ENCODE measurements around the gene TRPM2. TPM values are rescaled to one million over a fixed set of nuclear protein-coding genes. Genes with fewer than 3 reads are reported as not detected.

TRPM2 gene
- total RNA-seq (2022; extraction: Qiagen RNA extraction; ENCODE audit: low read depth): 7.5 to 10.9 TPM (median 8.1 TPM) in 5 replicates

GRCh38 chr21:44353191-44353970 is at the start of gene TRPM2:
TSS of gene TRPM2 (plus strand) at chr21:44353621. CDS start at chr21:44353701, 80 bp downstream.

GRCh38 chr21:44338971-44339910 is 14.2 kb upstream of the TRPM2 start, which contains the start of gene CFAP410:
TSS of gene CFAP410 (minus strand) at chr21:44339390. CDS start at chr21:44339194, 196 bp downstream.

GRCh38 chr21:44454747-44455523 is 101.5 kb downstream of the TRPM2 start, which contains the start of gene LRRC3:
TSS of gene LRRC3 (plus strand) at chr21:44455510. CDS start at chr21:44456645, 1,135 bp downstream.

Other genes with a start within 250 kb of the TRPM2 start
- 1.4 to 4.4 TPM (median 2.2 TPM) in 5 replicates for gene PWP2, start 246.2 kb upstream of the TRPM2 start, total RNA-seq (2022; extraction: Qiagen RNA extraction; ENCODE audit: low read depth)
- gene GATD3, start 219.9 kb upstream of the TRPM2 start, total RNA-seq (2022; extraction: Qiagen RNA extraction; ENCODE audit: low read depth): 2.7 to 5.6 TPM (median 3.0 TPM) in 5 replicates
- gene ICOSLG, start 112.7 kb upstream of the TRPM2 start, total RNA-seq (2022; extraction: Qiagen RNA extraction; ENCODE audit: low read depth): 3.7 to 5.0 TPM (median 4.4 TPM) in 5 replicates
- not detected in 5 replicates for gene DNMT3L, start 91.7 kb upstream of the TRPM2 start, total RNA-seq (2022; extraction: Qiagen RNA extraction; ENCODE audit: low read depth)
- not detected in 5 replicates for gene AIRE, start 67.7 kb upstream of the TRPM2 start, total RNA-seq (2022; extraction: Qiagen RNA extraction; ENCODE audit: low read depth)
- 36.6 to 68.8 TPM (median 46.4 TPM) in 5 replicates for gene PFKL, start 53.6 kb upstream of the TRPM2 start, total RNA-seq (2022; extraction: Qiagen RNA extraction; ENCODE audit: low read depth)
- gene CFAP410, start 14.2 kb upstream of the TRPM2 start, total RNA-seq (2022; extraction: Qiagen RNA extraction; ENCODE audit: low read depth): 6.8 to 9.9 TPM (median 7.6 TPM) in 5 replicates
- 1.2 to 2.1 TPM (median 1.9 TPM) in 5 replicates for gene LRRC3, start 101.9 kb downstream of the TRPM2 start, total RNA-seq (2022; extraction: Qiagen RNA extraction; ENCODE audit: low read depth)
- gene KRTAP10-1, start 186.6 kb downstream of the TRPM2 start, total RNA-seq (2022; extraction: Qiagen RNA extraction; ENCODE audit: low read depth): not detected in 5 replicates
- gene KRTAP10-2, start 197.9 kb downstream of the TRPM2 start, total RNA-seq (2022; extraction: Qiagen RNA extraction; ENCODE audit: low read depth): not detected in 5 replicates
- not detected in 5 replicates for gene KRTAP10-3, start 205.2 kb downstream of the TRPM2 start, total RNA-seq (2022; extraction: Qiagen RNA extraction; ENCODE audit: low read depth)
- gene KRTAP10-4, start 220.1 kb downstream of the TRPM2 start, total RNA-seq (2022; extraction: Qiagen RNA extraction; ENCODE audit: low read depth): not detected in 5 replicates
- not detected in 5 replicates for gene KRTAP10-5, start 227.0 kb downstream of the TRPM2 start, total RNA-seq (2022; extraction: Qiagen RNA extraction; ENCODE audit: low read depth)
- gene KRTAP10-6, start 238.9 kb downstream of the TRPM2 start, total RNA-seq (2022; extraction: Qiagen RNA extraction; ENCODE audit: low read depth): not detected in 5 replicates
- gene KRTAP10-7, start 247.0 kb downstream of the TRPM2 start, total RNA-seq (2022; extraction: Qiagen RNA extraction; ENCODE audit: low read depth): not detected in 5 replicates